SK-N-SH treated with all-trans-retinoic acid at 6 μM for 48 hours (cell line): ENCODE measurements around the gene FBP2.
"Not testable (repeated sequence)": the region's sequence is repeated elsewhere in the genome, so short reads cannot be mapped to it uniquely, and the experiment has no call there.

ENCODE experiments used
- ATAC-seq: fragments of 200-7000 bp; cut with Tn5 transposase; 3 replicates; pipeline ENCODE4 v1.9.1; 2020; ENCODE audit warnings: mild to moderate bottlenecking, moderate library complexity
- ARNTL ChIP-seq: fragments of 450-650 bp; formaldehyde crosslinking; IDR thresholded peaks from 2 replicates; pipeline ENCODE4 v1.5.0; 2020; ENCODE audit warnings: low read depth, mild to moderate bottlenecking, moderate library complexity, borderline replicate concordance
- BACH2 ChIP-seq: fragments of 250-450 bp; sonication (Bioruptor Pico); IDR thresholded peaks from 2 replicates; pipeline ENCODE4 v1.9.0; 2021; ENCODE audit warnings: mild to moderate bottlenecking, borderline replicate concordance
- CREB5 ChIP-seq: fragments of 250-450 bp; sonication (Bioruptor Pico); IDR thresholded peaks from 2 replicates; pipeline ENCODE4 v1.5.1; 2020; ENCODE audit warnings: low read depth, mild to moderate bottlenecking, moderate library complexity
- CSDC2 ChIP-seq: fragments of 250-450 bp; sonication (Bioruptor Pico); IDR thresholded peaks from 2 replicates; pipeline ENCODE4 v1.5.0; 2020; ENCODE audit warnings: mild to moderate bottlenecking, moderate library complexity
- CSRNP3 ChIP-seq: fragments of 250-450 bp; sonication (Bioruptor Pico); IDR thresholded peaks from 2 replicates; pipeline ENCODE4 v1.5.1; 2021; ENCODE audit warnings: mild to moderate bottlenecking, moderate library complexity
- ESRRG ChIP-seq: fragments of 250-450 bp; sonication (Bioruptor Pico); IDR thresholded peaks from 2 replicates; pipeline ENCODE4 v1.6.1; 2021; ENCODE audit warnings: mild to moderate bottlenecking
- GLIS3 ChIP-seq: fragments of 250-450 bp; sonication (Bioruptor Pico); IDR thresholded peaks from 2 replicates; pipeline ENCODE4 v1.5.0; 2020; ENCODE audit warnings: mild to moderate bottlenecking, moderate library complexity
- ISL1 ChIP-seq: fragments of 250-450 bp; sonication (Bioruptor Pico); IDR thresholded peaks from 2 replicates; pipeline ENCODE4 v2.1.2; 2022; ENCODE audit warnings: mild to moderate bottlenecking, moderate library complexity
- OSR1 ChIP-seq: fragments of 250-450 bp; sonication (Bioruptor Pico); IDR thresholded peaks from 2 replicates; pipeline ENCODE4 v1.8.0; 2022; ENCODE audit warnings: moderate library complexity, mild to moderate bottlenecking, inconsistent platforms
- PATZ1 ChIP-seq: fragments of 250-450 bp; sonication (Bioruptor Pico); IDR thresholded peaks from 2 replicates; pipeline ENCODE4 v1.8.0; 2020; ENCODE audit warnings: mild to moderate bottlenecking, moderate library complexity, borderline replicate concordance
- POU6F1 ChIP-seq: fragments of 250-450 bp; sonication (Bioruptor Pico); IDR thresholded peaks from 2 replicates; pipeline ENCODE4 v1.8.0; 2021; ENCODE audit warnings: low read depth, mild to moderate bottlenecking, moderate library complexity, borderline replicate concordance
- SNAI2 ChIP-seq: fragments of 250-450 bp; sonication (Bioruptor Pico); IDR thresholded peaks from 2 replicates; pipeline ENCODE4 v1.5.0; 2020; ENCODE audit warnings: mild to moderate bottlenecking, moderate library complexity
- TCF4 ChIP-seq: fragments of 250-450 bp; sonication (Bioruptor Pico); IDR thresholded peaks from 2 replicates; pipeline ENCODE4 v1.8.0; 2021; ENCODE audit warnings: mild to moderate bottlenecking, moderate library complexity, borderline replicate concordance
- TOX ChIP-seq: fragments of 250-450 bp; sonication (Bioruptor Pico); IDR thresholded peaks from 2 replicates; pipeline ENCODE4 v1.8.0; 2021; ENCODE audit warnings: mild to moderate bottlenecking, moderate library complexity, borderline replicate concordance
- TSHZ2 ChIP-seq: fragments of 250-450 bp; sonication (Bioruptor Pico); IDR thresholded peaks from 2 replicates; pipeline ENCODE4 v1.5.0; 2020; ENCODE audit warnings: mild to moderate bottlenecking, moderate library complexity
- ZC3H10 ChIP-seq: fragments of 250-450 bp; sonication (Bioruptor Pico); IDR thresholded peaks from 2 replicates; pipeline ENCODE4 v1.5.1; 2021; ENCODE audit warnings: mild to moderate bottlenecking, moderate library complexity
- ZFP3 ChIP-seq: fragments of 250-450 bp; sonication (Bioruptor Pico); IDR thresholded peaks from 2 replicates; pipeline ENCODE4 v1.5.0; 2020; ENCODE audit warnings: mild to moderate bottlenecking, moderate library complexity
- ZFP30 ChIP-seq: fragments of 450-650 bp; formaldehyde crosslinking; IDR thresholded peaks from 2 replicates; pipeline ENCODE4 v1.5.0; 2022; ENCODE audit warnings: mild to moderate bottlenecking, moderate library complexity
- ZNF565 ChIP-seq: fragments of 450-650 bp; formaldehyde crosslinking; conservative IDR thresholded peaks from 2 replicates; pipeline ENCODE4 v1.5.0; 2020; ENCODE audit warnings: low read depth, mild to moderate bottlenecking, moderate library complexity
- ZNF70 ChIP-seq: fragments of 450-650 bp; formaldehyde crosslinking; IDR thresholded peaks from 2 replicates; pipeline ENCODE4 v1.5.0; 2020; ENCODE audit warnings: mild to moderate bottlenecking, moderate library complexity

Gene FBP2

GRCh38 chr9:94600258-94600657 is 6.6 kb upstream of the FBP2 start:
- no peak for ATAC-seq
- no peak for TF ChIP-seq SNAI2 (CRISPR knock-in tag)
- TF ChIP-seq, all 23 proteins: peak for 0

- TF ChIP-seq TCF4 (no peak), POU6F1 (no peak), TSHZ2 (no peak), PATZ1 (no peak), ESRRG (CRISPR knock-in tag) (no peak)
- no peak for ATAC-seq
These were observed 5.5 kb upstream of the FBP2 start for GRCh38 chr9:94599102-94599501.

- ATAC-seq: not testable (repeated sequence)
These were observed 941 bp downstream of the FBP2 start for GRCh38 chr9:94592683-94593082.

- no peak for ATAC-seq
- TF ChIP-seq ESRRG (CRISPR knock-in tag): no peak
- no peak for TF ChIP-seq GLIS3 (CRISPR knock-in tag)
- TF ChIP-seq TCF4: no peak
- TF ChIP-seq BACH2: no peak
- TF ChIP-seq TOX (CRISPR knock-in tag): no peak
- no peak for TF ChIP-seq SNAI2 (CRISPR knock-in tag)
- TF ChIP-seq ZNF70 (CRISPR knock-in tag): no peak
- no peak for TF ChIP-seq PATZ1
- TF ChIP-seq CSDC2: no peak
- no peak for TF ChIP-seq POU6F1
- no peak for TF ChIP-seq OSR1 (CRISPR knock-in tag)
- TF ChIP-seq ISL1 (CRISPR knock-in tag): no peak
- no peak for TF ChIP-seq ZC3H10
- no peak for TF ChIP-seq ARNTL (CRISPR knock-in tag)
- TF ChIP-seq CREB5 (CRISPR knock-in tag): no peak
- TF ChIP-seq TSHZ2: no peak
- TF ChIP-seq ZFP30: no peak
- TF ChIP-seq CSRNP3 (CRISPR knock-in tag): no peak
- TF ChIP-seq ZFP3: no peak
- no peak for TF ChIP-seq ZNF565 (CRISPR knock-in tag)
These were observed 1.7 kb downstream of the FBP2 start for GRCh38 chr9:94591876-94592275.

GRCh38 chr9:94591046-94591545 is 2.5 kb downstream of the FBP2 start:
- ATAC-seq: not testable (repeated sequence)
